HEK293 (cell line): ENCODE data around the gene GPX3.

Source experiments
- CTCF ChIA-PET: fragments of 350-600 bp; formaldehyde crosslinking; extraction: SDS; loops from one replicate; lab custom pipeline; 2021; ENCODE audit warnings: antibody characterized with exemption; lab: Yijun Ruan, JAX
- POLR2A ChIA-PET: fragments of 300-600 bp; formaldehyde crosslinking; extraction: SDS; loops from one replicate; lab custom pipeline; 2020; ENCODE audit warnings: antibody characterized with exemption, inconsistent platforms; lab: Yijun Ruan, JAX
- H3K27ac ChIP-seq: fragments of 200-500 bp; sonication (Bioruptor generic); 2 replicates; pipeline ENCODE4 v1.5.1; 2014; ENCODE audit warnings: low read depth, low read length, control low read depth, inconsistent platforms; ENCODE audit errors: extremely low read depth
- H3K36me3 ChIP-seq, 2 experiments: fragments of 200-500 bp in 1 of 2; sonication (Bioruptor generic) in 1 of 2; 1 replicate in 1 of 2; 2 replicates in 1 of 2; pipeline ENCODE4 v1.5.1; 2014 to 2017; ENCODE audit warnings: inconsistent platforms in 2 of 2, low read length in 2 of 2; ENCODE audit not compliant: control insufficient read depth in 2 of 2, insufficient read depth in 1 of 2
- H3K4me1 ChIP-seq: fragments of 200-500 bp; sonication (Bioruptor generic); 2 replicates; pipeline ENCODE4 v1.5.1; 2014; ENCODE audit warnings: mild to moderate bottlenecking, low read length, inconsistent platforms; ENCODE audit not compliant: control insufficient read depth, insufficient read depth
- H3K4me3 ChIP-seq: 2 replicates; pipeline ENCODE4 v1.5.1; 2011; ENCODE audit warnings: low read depth, mild to moderate bottlenecking, control low read depth, low read length, moderate library complexity
- H3K9me3 ChIP-seq: fragments of 200-500 bp; sonication (Bioruptor generic); 2 replicates; pipeline ENCODE4 v1.5.1; 2014; ENCODE audit warnings: low read depth, low read length, inconsistent platforms; ENCODE audit not compliant: control insufficient read depth, insufficient read depth
- BCL11A ChIP-seq: fragments of 450-650 bp; formaldehyde crosslinking; IDR thresholded peaks from 2 replicates; pipeline ENCODE4 v1.5.1; 2016; ENCODE audit warnings: low read depth, missing biosample characterization, missing genetic modification characterization
- FEZF1 ChIP-seq: fragments of 450-650 bp; formaldehyde crosslinking; IDR thresholded peaks from 2 replicates; pipeline ENCODE4 v1.5.1; 2016; ENCODE audit warnings: missing biosample characterization, missing genetic modification characterization
- GLI2 ChIP-seq: fragments of 450-650 bp; formaldehyde crosslinking; IDR thresholded peaks from 2 replicates; pipeline ENCODE4; 2017; ENCODE audit warnings: missing biosample characterization, missing genetic modification characterization, low read depth, borderline replicate concordance
- KLF8 ChIP-seq: fragments of 450-650 bp; formaldehyde crosslinking; IDR thresholded peaks from 2 replicates; pipeline ENCODE4 v1.5.1; 2016; ENCODE audit warnings: missing biosample characterization, missing genetic modification characterization
- MEIS1 ChIP-seq: sonication (generic); formaldehyde crosslinking; IDR thresholded peaks from 2 replicates; pipeline ENCODE4 v1.8.1; 2022; ENCODE audit warnings: missing genetic modification reagents, mild to moderate bottlenecking, borderline replicate concordance
- OVOL3 ChIP-seq: fragments of 450-650 bp; formaldehyde crosslinking; IDR thresholded peaks from 2 replicates; pipeline ENCODE4 v1.5.1; 2016; ENCODE audit warnings: missing biosample characterization, missing genetic modification characterization
- PRDM1 ChIP-seq: fragments of 450-650 bp; formaldehyde crosslinking; IDR thresholded peaks from 2 replicates; pipeline ENCODE4; 2016; ENCODE audit warnings: missing biosample characterization, missing genetic modification characterization
- ZNF112 ChIP-seq: fragments of 450-650 bp; formaldehyde crosslinking; IDR thresholded peaks from 2 replicates; pipeline ENCODE4 v1.5.0; 2017; ENCODE audit warnings: missing biosample characterization, missing genetic modification characterization
- ZNF350 ChIP-seq: fragments of 450-650 bp; formaldehyde crosslinking; IDR thresholded peaks from 2 replicates; pipeline ENCODE4 v1.5.0; 2017; ENCODE audit warnings: missing biosample characterization, mild to moderate bottlenecking, missing genetic modification characterization
- ZNF555 ChIP-seq: fragments of 450-650 bp; formaldehyde crosslinking; conservative IDR thresholded peaks from 2 replicates; pipeline ENCODE4 v1.5.1; 2017; ENCODE audit warnings: missing biosample characterization, mild to moderate bottlenecking, missing genetic modification characterization, inconsistent platforms
- ZNF623 ChIP-seq: fragments of 450-650 bp; formaldehyde crosslinking; IDR thresholded peaks from 2 replicates; pipeline ENCODE4 v1.5.1; 2016; ENCODE audit warnings: missing biosample characterization, missing genetic modification characterization
- ZNF658 ChIP-seq: fragments of 450-650 bp; formaldehyde crosslinking; IDR thresholded peaks from 2 replicates; pipeline ENCODE4; 2016; ENCODE audit warnings: missing biosample characterization, missing genetic modification characterization
- ZNF776 ChIP-seq: fragments of 450-650 bp; formaldehyde crosslinking; IDR thresholded peaks from 2 replicates; pipeline ENCODE4 v1.5.0; 2017; ENCODE audit warnings: missing biosample characterization, missing genetic modification characterization, borderline replicate concordance
- ZNF830 ChIP-seq: fragments of 450-650 bp; IDR thresholded peaks from 2 replicates; pipeline ENCODE4 v1.5.0; 2018; ENCODE audit warnings: missing biosample characterization, missing genetic modification characterization, low read depth, mild to moderate bottlenecking, moderate library complexity
- ZSCAN16 ChIP-seq: fragments of 450-650 bp; formaldehyde crosslinking; IDR thresholded peaks from 2 replicates; pipeline ENCODE4 v1.5.1; 2016; ENCODE audit warnings: missing biosample characterization, missing genetic modification characterization
- TF ChIP-seq, protein P1 (sequence below): fragments of 450-650 bp; IDR thresholded peaks from 2 replicates; pipeline ENCODE4 v1.5.1; 2018; ENCODE audit warnings: missing biosample characterization, mild to moderate bottlenecking, missing genetic modification characterization
- TF ChIP-seq, protein P2 (sequence below): fragments of 450-650 bp; formaldehyde crosslinking; IDR thresholded peaks from 2 replicates; pipeline ENCODE4; 2016; ENCODE audit warnings: missing biosample characterization, missing genetic modification characterization
- TF ChIP-seq, protein P3 (sequence below): fragments of 450-650 bp; formaldehyde crosslinking; IDR thresholded peaks from 2 replicates; pipeline ENCODE4 v1.5.1; 2016; ENCODE audit warnings: missing biosample characterization, missing genetic modification characterization, low read depth
- TF ChIP-seq, protein P4 (sequence below): fragments of 450-650 bp; formaldehyde crosslinking; IDR thresholded peaks from 2 replicates; pipeline ENCODE4 v1.5.1; 2016; ENCODE audit warnings: missing biosample characterization, missing genetic modification characterization
- TF ChIP-seq, protein P5 (sequence below): fragments of 450-650 bp; formaldehyde crosslinking; IDR thresholded peaks from 2 replicates; pipeline ENCODE4 v1.5.1; 2016; ENCODE audit warnings: missing biosample characterization, missing genetic modification characterization
- TF ChIP-seq, protein P6 (sequence below): fragments of 450-650 bp; formaldehyde crosslinking; IDR thresholded peaks from 2 replicates; pipeline ENCODE4 v1.5.1; 2016; ENCODE audit warnings: missing biosample characterization, missing genetic modification characterization
- TF ChIP-seq, protein P7 (sequence below): fragments of 450-650 bp; formaldehyde crosslinking; IDR thresholded peaks from 2 replicates; pipeline ENCODE4 v1.5.0; 2017; ENCODE audit warnings: missing biosample characterization, missing genetic modification characterization, borderline replicate concordance

GPX3 gene

DNA sequence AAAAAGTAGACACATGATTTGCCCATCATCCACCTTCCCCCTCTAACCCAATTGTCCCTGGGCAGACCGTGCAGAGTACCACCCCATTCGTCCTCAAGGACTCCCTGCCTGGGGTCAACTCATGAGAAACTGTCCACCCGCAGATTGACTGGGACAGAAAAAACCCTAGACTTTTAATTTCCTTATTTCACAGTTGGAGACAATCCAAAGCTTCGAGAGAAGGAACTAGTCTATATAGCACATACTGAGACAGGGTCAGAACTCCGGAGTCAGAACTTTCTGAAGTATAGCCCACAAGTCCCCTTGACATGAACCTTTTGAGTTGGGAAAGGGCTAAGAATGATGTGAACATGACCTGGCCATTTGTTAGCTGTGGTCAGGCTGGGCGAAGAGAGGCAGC lies 7.5 kb upstream of the GPX3 start:
- Histone ChIP-seq H3K27ac (no peak overlapping the region), H3K36me3 (no peaks in the 10 kb centered on the region), H3K4me3 (no peak overlapping the region), H3K9me3 (no peaks in the 10 kb centered on the region), H3K4me1 (no peaks in the 10 kb centered on the region)
- CTCF ChIA-PET: interaction anchor here (0.6 to 1.4 kb wide), 2 partner anchors 11 to 707 kb away, joined by 3 to 4 read pairs; no protein-coding TSS in a partner anchor
- POLR2A ChIA-PET: no interaction called here
- no peak for TF ChIP-seq OVOL3 (tag by site-specific recombination)
- TF ChIP-seq KLF8: no peak
- no peak for TF ChIP-seq FEZF1
- TF ChIP-seq ZNF830 (tag by site-specific recombination): no peak
- TF ChIP-seq ZSCAN16 (tag by site-specific recombination): no peak
- TF ChIP-seq ZNF555 (tag by site-specific recombination): no peak
- no peak for TF ChIP-seq MEIS1 (CRISPR knock-in tag)
- TF ChIP-seq PRDM1: no peak
- TF ChIP-seq, protein P1, sequence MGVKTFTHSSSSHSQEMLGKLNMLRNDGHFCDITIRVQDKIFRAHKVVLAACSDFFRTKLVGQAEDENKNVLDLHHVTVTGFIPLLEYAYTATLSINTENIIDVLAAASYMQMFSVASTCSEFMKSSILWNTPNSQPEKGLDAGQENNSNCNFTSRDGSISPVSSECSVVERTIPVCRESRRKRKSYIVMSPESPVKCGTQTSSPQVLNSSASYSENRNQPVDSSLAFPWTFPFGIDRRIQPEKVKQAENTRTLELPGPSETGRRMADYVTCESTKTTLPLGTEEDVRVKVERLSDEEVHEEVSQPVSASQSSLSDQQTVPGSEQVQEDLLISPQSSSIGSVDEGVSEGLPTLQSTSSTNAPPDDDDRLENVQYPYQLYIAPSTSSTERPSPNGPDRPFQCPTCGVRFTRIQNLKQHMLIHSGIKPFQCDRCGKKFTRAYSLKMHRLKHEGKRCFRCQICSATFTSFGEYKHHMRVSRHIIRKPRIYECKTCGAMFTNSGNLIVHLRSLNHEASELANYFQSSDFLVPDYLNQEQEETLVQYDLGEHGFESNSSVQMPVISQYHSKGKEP: no peak
- no peak for TF ChIP-seq BCL11A (tag by site-specific recombination)
- TF ChIP-seq, all 188 proteins: peak for 0

DNA sequence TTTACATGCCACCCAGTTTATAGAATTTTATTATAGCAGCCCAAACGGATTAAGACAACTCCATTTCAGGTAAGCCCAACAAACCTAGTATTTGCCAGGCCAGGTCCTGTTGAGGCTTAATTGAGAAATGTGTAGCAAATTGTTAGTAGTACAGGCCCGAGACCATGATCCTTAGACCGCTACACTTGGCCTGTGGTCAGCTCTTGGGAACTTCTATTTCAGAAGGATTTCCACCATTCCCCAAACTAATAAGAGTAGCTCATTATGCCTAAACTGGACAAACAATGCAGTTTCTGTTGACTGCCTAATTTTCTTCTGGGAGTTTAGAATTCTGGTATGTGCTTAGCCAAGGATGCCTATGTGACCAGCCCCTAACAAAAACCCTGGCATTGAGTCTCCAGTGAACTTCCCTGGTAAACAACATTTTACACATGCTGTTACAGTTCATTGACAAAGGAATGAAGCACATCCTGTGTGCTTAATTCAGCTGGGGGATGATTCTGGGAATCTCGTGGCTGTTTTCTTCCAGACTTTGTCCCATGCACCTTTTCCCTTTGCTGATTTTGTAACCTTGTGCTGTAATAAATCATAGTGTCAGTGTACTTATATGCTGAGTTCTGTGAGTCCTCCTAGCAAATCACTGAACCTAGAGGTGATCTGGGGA lies 5.6 kb upstream of the GPX3 start:
- H3K4me3 ChIP-seq: no peak overlapping the region
- H3K9me3 ChIP-seq: no peaks in the 10 kb centered on the region
- H3K36me3 ChIP-seq: no peaks in the 10 kb centered on the region
- TF ChIP-seq ZNF112 (tag by site-specific recombination) (no peak), ZNF623 (no peak), ZNF776 (no peak), GLI2 (no peak), ZNF350 (tag by site-specific recombination) (no peak), ZNF658 (tag by site-specific recombination) (no peak), PRDM1 (no peak)
- TF ChIP-seq, protein P2, sequence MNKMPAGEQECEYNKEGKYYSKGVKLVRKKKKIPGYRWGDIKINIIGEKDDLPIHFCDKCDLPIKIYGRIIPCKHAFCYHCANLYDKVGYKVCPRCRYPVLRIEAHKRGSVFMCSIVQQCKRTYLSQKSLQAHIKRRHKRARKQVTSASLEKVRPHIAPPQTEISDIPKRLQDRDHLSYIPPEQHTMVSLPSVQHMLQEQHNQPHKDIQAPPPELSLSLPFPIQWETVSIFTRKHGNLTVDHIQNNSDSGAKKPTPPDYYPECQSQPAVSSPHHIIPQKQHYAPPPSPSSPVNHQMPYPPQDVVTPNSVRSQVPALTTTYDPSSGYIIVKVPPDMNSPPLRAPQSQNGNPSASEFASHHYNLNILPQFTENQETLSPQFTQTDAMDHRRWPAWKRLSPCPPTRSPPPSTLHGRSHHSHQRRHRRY: no peak
- TF ChIP-seq, protein P3, sequence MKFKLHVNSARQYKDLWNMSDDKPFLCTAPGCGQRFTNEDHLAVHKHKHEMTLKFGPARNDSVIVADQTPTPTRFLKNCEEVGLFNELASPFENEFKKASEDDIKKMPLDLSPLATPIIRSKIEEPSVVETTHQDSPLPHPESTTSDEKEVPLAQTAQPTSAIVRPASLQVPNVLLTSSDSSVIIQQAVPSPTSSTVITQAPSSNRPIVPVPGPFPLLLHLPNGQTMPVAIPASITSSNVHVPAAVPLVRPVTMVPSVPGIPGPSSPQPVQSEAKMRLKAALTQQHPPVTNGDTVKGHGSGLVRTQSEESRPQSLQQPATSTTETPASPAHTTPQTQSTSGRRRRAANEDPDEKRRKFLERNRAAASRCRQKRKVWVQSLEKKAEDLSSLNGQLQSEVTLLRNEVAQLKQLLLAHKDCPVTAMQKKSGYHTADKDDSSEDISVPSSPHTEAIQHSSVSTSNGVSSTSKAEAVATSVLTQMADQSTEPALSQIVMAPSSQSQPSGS (tag by site-specific recombination): no peak
- TF ChIP-seq, protein P4, sequence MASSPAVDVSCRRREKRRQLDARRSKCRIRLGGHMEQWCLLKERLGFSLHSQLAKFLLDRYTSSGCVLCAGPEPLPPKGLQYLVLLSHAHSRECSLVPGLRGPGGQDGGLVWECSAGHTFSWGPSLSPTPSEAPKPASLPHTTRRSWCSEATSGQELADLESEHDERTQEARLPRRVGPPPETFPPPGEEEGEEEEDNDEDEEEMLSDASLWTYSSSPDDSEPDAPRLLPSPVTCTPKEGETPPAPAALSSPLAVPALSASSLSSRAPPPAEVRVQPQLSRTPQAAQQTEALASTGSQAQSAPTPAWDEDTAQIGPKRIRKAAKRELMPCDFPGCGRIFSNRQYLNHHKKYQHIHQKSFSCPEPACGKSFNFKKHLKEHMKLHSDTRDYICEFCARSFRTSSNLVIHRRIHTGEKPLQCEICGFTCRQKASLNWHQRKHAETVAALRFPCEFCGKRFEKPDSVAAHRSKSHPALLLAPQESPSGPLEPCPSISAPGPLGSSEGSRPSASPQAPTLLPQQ (tag by site-specific recombination): no peak
- TF ChIP-seq, protein P5, sequence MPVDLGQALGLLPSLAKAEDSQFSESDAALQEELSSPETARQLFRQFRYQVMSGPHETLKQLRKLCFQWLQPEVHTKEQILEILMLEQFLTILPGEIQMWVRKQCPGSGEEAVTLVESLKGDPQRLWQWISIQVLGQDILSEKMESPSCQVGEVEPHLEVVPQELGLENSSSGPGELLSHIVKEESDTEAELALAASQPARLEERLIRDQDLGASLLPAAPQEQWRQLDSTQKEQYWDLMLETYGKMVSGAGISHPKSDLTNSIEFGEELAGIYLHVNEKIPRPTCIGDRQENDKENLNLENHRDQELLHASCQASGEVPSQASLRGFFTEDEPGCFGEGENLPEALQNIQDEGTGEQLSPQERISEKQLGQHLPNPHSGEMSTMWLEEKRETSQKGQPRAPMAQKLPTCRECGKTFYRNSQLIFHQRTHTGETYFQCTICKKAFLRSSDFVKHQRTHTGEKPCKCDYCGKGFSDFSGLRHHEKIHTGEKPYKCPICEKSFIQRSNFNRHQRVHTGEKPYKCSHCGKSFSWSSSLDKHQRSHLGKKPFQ (tag by site-specific recombination): no peak
- TF ChIP-seq, protein P6, sequence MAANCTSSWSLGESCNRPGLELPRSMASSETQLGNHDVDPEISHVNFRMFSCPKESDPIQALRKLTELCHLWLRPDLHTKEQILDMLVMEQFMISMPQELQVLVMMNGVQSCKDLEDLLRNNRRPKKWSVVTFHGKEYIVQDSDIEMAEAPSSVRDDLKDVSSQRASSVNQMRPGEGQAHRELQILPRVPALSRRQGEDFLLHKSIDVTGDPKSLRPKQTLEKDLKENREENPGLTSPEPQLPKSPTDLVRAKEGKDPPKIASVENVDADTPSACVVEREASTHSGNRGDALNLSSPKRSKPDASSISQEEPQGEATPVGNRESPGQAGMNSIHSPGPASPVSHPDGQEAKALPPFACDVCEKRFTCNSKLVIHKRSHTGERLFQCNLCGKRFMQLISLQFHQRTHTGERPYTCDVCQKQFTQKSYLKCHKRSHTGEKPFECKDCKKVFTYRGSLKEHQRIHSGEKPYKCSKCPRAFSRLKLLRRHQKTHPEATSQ: no peak
- TF ChIP-seq, protein P7, sequence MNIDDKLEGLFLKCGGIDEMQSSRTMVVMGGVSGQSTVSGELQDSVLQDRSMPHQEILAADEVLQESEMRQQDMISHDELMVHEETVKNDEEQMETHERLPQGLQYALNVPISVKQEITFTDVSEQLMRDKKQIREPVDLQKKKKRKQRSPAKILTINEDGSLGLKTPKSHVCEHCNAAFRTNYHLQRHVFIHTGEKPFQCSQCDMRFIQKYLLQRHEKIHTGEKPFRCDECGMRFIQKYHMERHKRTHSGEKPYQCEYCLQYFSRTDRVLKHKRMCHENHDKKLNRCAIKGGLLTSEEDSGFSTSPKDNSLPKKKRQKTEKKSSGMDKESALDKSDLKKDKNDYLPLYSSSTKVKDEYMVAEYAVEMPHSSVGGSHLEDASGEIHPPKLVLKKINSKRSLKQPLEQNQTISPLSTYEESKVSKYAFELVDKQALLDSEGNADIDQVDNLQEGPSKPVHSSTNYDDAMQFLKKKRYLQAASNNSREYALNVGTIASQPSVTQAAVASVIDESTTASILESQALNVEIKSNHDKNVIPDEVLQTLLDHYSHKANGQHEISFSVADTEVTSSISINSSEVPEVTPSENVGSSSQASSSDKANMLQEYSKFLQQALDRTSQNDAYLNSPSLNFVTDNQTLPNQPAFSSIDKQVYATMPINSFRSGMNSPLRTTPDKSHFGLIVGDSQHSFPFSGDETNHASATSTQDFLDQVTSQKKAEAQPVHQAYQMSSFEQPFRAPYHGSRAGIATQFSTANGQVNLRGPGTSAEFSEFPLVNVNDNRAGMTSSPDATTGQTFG (tag by site-specific recombination): no peak
- POLR2A ChIA-PET: no interaction called here
- H3K4me1 ChIP-seq: no peaks in the 10 kb centered on the region
- no peak overlapping the region for H3K27ac ChIP-seq
- CTCF ChIA-PET: no interaction called here
